ENCODE results near the gene DCST1. TPM values are rescaled to one million over a fixed set of nuclear protein-coding genes. Genes with fewer than 3 reads are reported as not detected.

DCST1 gene
- total RNA-seq, 1 donor, result not detected

- no peak for DNase-seq (ENCODE audit: insufficient read length, low spot score, missing footprints)
- Histone ChIP-seq H2AFZ (ENCODE audit: low read length) (no peak overlapping the region), H3K27ac (ENCODE audit: low read depth, low read length) (no peak overlapping the region), H3K27me3 (ENCODE audit: insufficient read depth, low read length) (peaks cover 5% of the 10 kb centered on the region), H4K20me1 (ENCODE audit: insufficient read depth, low read length) (no peaks in the 10 kb centered on the region), H3K4me3 (ENCODE audit: insufficient read depth, low read length) (no peak overlapping the region), H3K4me1 (ENCODE audit: insufficient read depth, low read length) (peaks cover 7% of the 10 kb centered on the region), H3K4me2 (ENCODE audit: insufficient read depth, low read length) (no peak overlapping the region), H3K9me3 (ENCODE audit: low read depth, low read length) (no peaks in the 10 kb centered on the region), H3K36me3 (ENCODE audit: insufficient read depth, low read length) (no peaks in the 10 kb centered on the region), H3K79me2 (ENCODE audit: insufficient read depth, low read length) (no peaks in the 10 kb centered on the region)
- no peak for TF ChIP-seq CTCF (IDR thresholded peaks at IDR 0.05; ENCODE audit: extremely low read depth, low read depth, low read length)
These were observed 9.2 kb downstream of the DCST1 start for GRCh38 chr1:155042789-155043188.

- H2AFZ ChIP-seq (ENCODE audit: low read length), result no peak overlapping the region
- no peaks in the 10 kb centered on the region for H3K9me3 ChIP-seq (ENCODE audit: low read depth, low read length)
- no peak overlapping the region for H3K4me3 ChIP-seq (ENCODE audit: insufficient read depth, low read length)
- no peaks in the 10 kb centered on the region for H3K79me2 ChIP-seq (ENCODE audit: insufficient read depth, low read length)
- peak; percentile 54 for DNase-seq (ENCODE audit: insufficient read length, low spot score, missing footprints)
- no peak overlapping the region for H3K27ac ChIP-seq (ENCODE audit: low read depth, low read length)
- H3K4me2 ChIP-seq (ENCODE audit: insufficient read depth, low read length), result no peak overlapping the region
- no peak for TF ChIP-seq CTCF (IDR thresholded peaks at IDR 0.05; ENCODE audit: extremely low read depth, low read depth, low read length)
- H4K20me1 ChIP-seq (ENCODE audit: insufficient read depth, low read length), result no peaks in the 10 kb centered on the region
- peaks cover 7% of the 10 kb centered on the region for H3K4me1 ChIP-seq (ENCODE audit: insufficient read depth, low read length)
- peaks cover under 1% of the 10 kb centered on the region for H3K27me3 ChIP-seq (ENCODE audit: insufficient read depth, low read length)
- H3K36me3 ChIP-seq (ENCODE audit: insufficient read depth, low read length), result no peaks in the 10 kb centered on the region
These were observed 9.7 kb downstream of the DCST1 start for GRCh38 chr1:155043301-155043702.

GRCh38 chr1:155043793-155044192 is 10.2 kb downstream of the DCST1 start:
- Histone ChIP-seq H3K4me3 (ENCODE audit: insufficient read depth, low read length) (no peak overlapping the region), H3K27ac (ENCODE audit: low read depth, low read length) (no peak overlapping the region), H3K4me2 (ENCODE audit: insufficient read depth, low read length) (no peak overlapping the region), H4K20me1 (ENCODE audit: insufficient read depth, low read length) (no peaks in the 10 kb centered on the region), H3K9me3 (ENCODE audit: low read depth, low read length) (no peaks in the 10 kb centered on the region), H3K27me3 (ENCODE audit: insufficient read depth, low read length) (no peaks in the 10 kb centered on the region), H2AFZ (ENCODE audit: low read length) (no peak overlapping the region), H3K4me1 (ENCODE audit: insufficient read depth, low read length) (peaks cover 7% of the 10 kb centered on the region), H3K79me2 (ENCODE audit: insufficient read depth, low read length) (no peaks in the 10 kb centered on the region), H3K36me3 (ENCODE audit: insufficient read depth, low read length) (no peaks in the 10 kb centered on the region)
- no peak for TF ChIP-seq CTCF (IDR thresholded peaks at IDR 0.05; ENCODE audit: extremely low read depth, low read depth, low read length)
- DNase-seq (ENCODE audit: insufficient read length, low spot score, missing footprints), result no peak

GRCh38 chr1:155044365-155044764 is 10.7 kb downstream of the DCST1 start:
- no peak for DNase-seq (ENCODE audit: insufficient read length, low spot score, missing footprints)
- Histone ChIP-seq H3K27me3 (ENCODE audit: insufficient read depth, low read length) (no peaks in the 10 kb centered on the region), H3K4me2 (ENCODE audit: insufficient read depth, low read length) (no peak overlapping the region), H3K4me1 (ENCODE audit: insufficient read depth, low read length) (peaks cover 7% of the 10 kb centered on the region), H3K79me2 (ENCODE audit: insufficient read depth, low read length) (no peaks in the 10 kb centered on the region), H3K9me3 (ENCODE audit: low read depth, low read length) (no peaks in the 10 kb centered on the region), H4K20me1 (ENCODE audit: insufficient read depth, low read length) (no peaks in the 10 kb centered on the region), H3K36me3 (ENCODE audit: insufficient read depth, low read length) (no peaks in the 10 kb centered on the region), H2AFZ (ENCODE audit: low read length) (no peak overlapping the region), H3K4me3 (ENCODE audit: insufficient read depth, low read length) (no peak overlapping the region), H3K27ac (ENCODE audit: low read depth, low read length) (no peak overlapping the region)
- no peak for TF ChIP-seq CTCF (IDR thresholded peaks at IDR 0.05; ENCODE audit: extremely low read depth, low read depth, low read length)

Data from osteoblast (primary cell).